HepG2 (cell line): ENCODE results near the gene HSP90AB1. TPM values are rescaled to one million over a fixed set of nuclear protein-coding genes. Genes with fewer than 3 reads are reported as not detected.

Experiments
- ATAC-seq: fragments of 200-7000 bp; cut with Tn5 transposase; 3 replicates; pipeline ENCODE4 v1.9.1; 2020; ENCODE audit warnings: mild to moderate bottlenecking, moderate library complexity
- BruUV-seq: library from RNA; stranded (reverse); fragments of 400-500 nt; replicated peaks from 2 replicates; lab custom pipeline; 2021; lab: Mats Ljungman, UMichigan
- CTCF ChIA-PET: fragments of 300-600 bp; formaldehyde crosslinking; extraction: SDS; loops from one replicate; lab custom pipeline; 2021; ENCODE audit warnings: low total read pairs, inconsistent platforms, low intra/inter-chr PET ratio; lab: Yijun Ruan, JAX
- POLR2A ChIA-PET: fragments of 350-600 bp; sonication (Branson Sonifier 250); formaldehyde crosslinking; loops from one replicate; lab custom pipeline; 2020; ENCODE audit warnings: antibody characterized with exemption, inconsistent platforms; lab: Yijun Ruan, JAX
- DNase-seq: peaks from one replicate; pipeline ENCODE4 v3.0.0-alpha.2; 2015; ENCODE audit warnings: low spot score
- FAIRE-seq: peaks from 3 replicates; lab custom pipeline; 2011; peaks lifted over from hg19 to GRCh38; lab: Jason Lieb, UNC
- H2AFZ ChIP-seq: one replicate; pipeline ENCODE4 v1.6.1; 2011; ENCODE audit warnings: low read length, inconsistent platforms
- H3K27ac ChIP-seq: fragments of 300-600 bp; 3 replicates; pipeline ENCODE4 v1.8.0; 2011; ENCODE audit warnings: mixed run types, mild to moderate bottlenecking, mixed read lengths, low read length, inconsistent platforms; ENCODE audit not compliant: insufficient read depth; ENCODE audit errors: extremely low read length
- H3K27me3 ChIP-seq, 2 experiments: fragments of 200-600 bp in 1 of 2; 2 replicates in 1 of 2; 3 replicates in 1 of 2; pipeline versions ENCODE4 v1.6.0 to v1.8.0; 2011; ENCODE audit warnings: low read length in 2 of 2, mild to moderate bottlenecking in 2 of 2, moderate library complexity in 2 of 2, inconsistent platforms in 1 of 2; ENCODE audit not compliant: insufficient read depth in 2 of 2, control insufficient read depth in 1 of 2
- H3K36me3 ChIP-seq, 2 experiments: fragments of 200-600 bp in 1 of 2; replicated peaks in 1 of 2; 2 replicates in 1 of 2; 3 replicates in 1 of 2; pipeline versions ENCODE4 v1.5.1 to v1.8.0; 2011; ENCODE audit warnings: low read length in 2 of 2, inconsistent platforms in 1 of 2; ENCODE audit not compliant: insufficient read depth in 2 of 2, control insufficient read depth in 1 of 2
- H3K4me1 ChIP-seq: 2 replicates; pipeline ENCODE4 v1.5.1; 2012; ENCODE audit warnings: low read length, inconsistent platforms; ENCODE audit not compliant: insufficient read depth
- H3K4me2 ChIP-seq: 2 replicates; pipeline ENCODE4 v1.6.0; 2011; ENCODE audit warnings: low read depth, low read length, inconsistent platforms
- H3K4me3 ChIP-seq, 3 experiments: fragments of 200-600 bp in 1 of 3; sonication (generic), shearing (Covaris generic) in 1 of 3; replicated peaks in 1 of 3; 2 replicates each; pipeline ENCODE4 v1.5.1; 2011 to 2016; ENCODE audit warnings: low read length in 3 of 3, inconsistent platforms in 2 of 3, low read depth in 2 of 3, mild to moderate bottlenecking in 2 of 3, control low read depth in 1 of 3, mixed read lengths in 1 of 3; ENCODE audit not compliant: insufficient read depth in 1 of 3
- H3K79me2 ChIP-seq: one replicate; pipeline ENCODE4 v1.6.1; 2011; ENCODE audit warnings: low read length, inconsistent platforms; ENCODE audit not compliant: insufficient read depth
- H3K9ac ChIP-seq: 2 replicates; pipeline ENCODE4 v1.6.0; 2011; ENCODE audit warnings: mild to moderate bottlenecking, low read depth, low read length, inconsistent platforms; ENCODE audit not compliant: insufficient read depth
- H3K9me3 ChIP-seq: 2 replicates; pipeline ENCODE4 v1.5.1; 2012; ENCODE audit warnings: mild to moderate bottlenecking, low read length
- H4K20me1 ChIP-seq: 2 replicates; pipeline ENCODE4 v1.6.0; 2011; ENCODE audit warnings: inconsistent platforms, mild to moderate bottlenecking, low read length, moderate library complexity; ENCODE audit not compliant: insufficient read depth
- ARNT2 ChIP-seq: sonication (generic); formaldehyde crosslinking; IDR thresholded peaks from 2 replicates; pipeline ENCODE4 v1.8.0; 2022; ENCODE audit warnings: mild to moderate bottlenecking, low read depth, missing genetic modification reagents, moderate library complexity
- CHD2 ChIP-seq: IDR thresholded peaks from 2 replicates; pipeline ENCODE4 v1.6.1; 2011; ENCODE audit warnings: low read depth, low read length, improper control_type of control experiment
- CREB3 ChIP-seq: sonication (generic); formaldehyde crosslinking; IDR thresholded peaks from 2 replicates; pipeline ENCODE4 v1.5.0; 2020; ENCODE audit warnings: missing genetic modification reagents
- EED ChIP-seq: sonication (generic); formaldehyde crosslinking; IDR thresholded peaks from 2 replicates; pipeline ENCODE4 v1.5.0; 2020; ENCODE audit warnings: mild to moderate bottlenecking, missing genetic modification reagents
- FOXJ3 ChIP-seq: sonication (generic); formaldehyde crosslinking; IDR thresholded peaks from 2 replicates; pipeline ENCODE4 v1.4.0; 2020; ENCODE audit warnings: missing genetic modification reagents, mild to moderate bottlenecking, borderline replicate concordance
- GABPA ChIP-seq, 2 experiments: IDR thresholded peaks; 2 replicates each; pipeline ENCODE4 v1.6.1; 2011 to 2016; ENCODE audit warnings: low read depth in 2 of 2, low read length in 1 of 2, missing biosample characterization in 1 of 2, missing genetic modification characterization in 1 of 2
- GFI1 ChIP-seq: sonication (generic); formaldehyde crosslinking; IDR thresholded peaks from 2 replicates; pipeline ENCODE4 v1.5.0; 2020; ENCODE audit warnings: missing genetic modification reagents, mild to moderate bottlenecking, borderline replicate concordance
- KLF9 ChIP-seq: IDR thresholded peaks from 2 replicates; pipeline ENCODE4 v1.6.1; 2016; ENCODE audit warnings: low read depth
- MATR3 ChIP-seq: sonication (generic); formaldehyde crosslinking; IDR thresholded peaks from 2 replicates; pipeline ENCODE4 v1.4.0; 2020; ENCODE audit warnings: missing genetic modification reagents
- MED1 ChIP-seq: sonication (generic); formaldehyde crosslinking; IDR thresholded peaks from 2 replicates; pipeline ENCODE4 v1.4.0; 2020; ENCODE audit warnings: missing genetic modification reagents
- NFKB2 ChIP-seq: sonication (generic); formaldehyde crosslinking; IDR thresholded peaks from 2 replicates; pipeline ENCODE4 v1.4.0; 2020; ENCODE audit warnings: missing genetic modification reagents, borderline replicate concordance
- NR2C2 ChIP-seq: sonication (generic); formaldehyde crosslinking; IDR thresholded peaks from 2 replicates; pipeline ENCODE4 v1.4.0; 2020; ENCODE audit warnings: missing genetic modification reagents, mild to moderate bottlenecking, moderate library complexity, borderline replicate concordance
- PHB2 ChIP-seq: fragments of 450-650 bp; IDR thresholded peaks from 2 replicates; pipeline ENCODE4 v1.6.1; 2018; ENCODE audit not compliant: partially characterized antibody
- SALL1 ChIP-seq: sonication (generic); formaldehyde crosslinking; IDR thresholded peaks from 2 replicates; pipeline ENCODE4 v1.8.0; 2022; ENCODE audit warnings: mild to moderate bottlenecking, missing genetic modification reagents
- SKIL ChIP-seq: sonication (generic); formaldehyde crosslinking; IDR thresholded peaks from 2 replicates; pipeline ENCODE4 v1.8.0; 2022; ENCODE audit warnings: missing genetic modification reagents, mild to moderate bottlenecking, moderate library complexity, borderline replicate concordance
- SP4 ChIP-seq: sonication (generic); formaldehyde crosslinking; IDR thresholded peaks from 2 replicates; pipeline ENCODE4 v1.8.1; 2023; ENCODE audit warnings: mild to moderate bottlenecking, missing genetic modification reagents
- SRSF1 ChIP-seq: fragments of 200-400 bp; formaldehyde crosslinking; optimal IDR thresholded peaks from 2 replicates; pipeline ENCODE3; 2017; ENCODE audit warnings: mild to moderate bottlenecking, low read depth, low read length, moderate library complexity
- XRCC5 ChIP-seq: fragments of 200-400 bp; formaldehyde crosslinking; optimal IDR thresholded peaks from 2 replicates; pipeline ENCODE3; 2017; ENCODE audit warnings: mild to moderate bottlenecking, low read length
- ZNF30 ChIP-seq: sonication (generic); formaldehyde crosslinking; IDR thresholded peaks from 2 replicates; pipeline ENCODE4 v1.5.0; 2020; ENCODE audit warnings: mild to moderate bottlenecking, missing genetic modification reagents
- ZNF367 ChIP-seq: sonication (generic); formaldehyde crosslinking; IDR thresholded peaks from 2 replicates; pipeline ENCODE4 v1.4.0; 2020; ENCODE audit warnings: missing genetic modification reagents, borderline replicate concordance
- ZNF563 ChIP-seq: sonication (generic); formaldehyde crosslinking; IDR thresholded peaks from 2 replicates; pipeline ENCODE4 v1.8.0; 2022; ENCODE audit warnings: mild to moderate bottlenecking, moderate library complexity, missing genetic modification reagents
- ZNF788 ChIP-seq: sonication (generic); formaldehyde crosslinking; IDR thresholded peaks from 2 replicates; pipeline ENCODE4 v1.5.0; 2020; ENCODE audit warnings: mild to moderate bottlenecking, missing genetic modification reagents, borderline replicate concordance
- WGBS: methylation state at CpG from one replicate; pipeline ENCODE4 v1.1.6; 2017; ENCODE audit warnings: low lambda C conversion rate; 5-methylcytosine and 5-hydroxymethylcytosine counted together
- in situ Hi-C: cut with HindIII; loops from 2 replicates; pipeline ENCODE4 v1.10.0; 2017; ENCODE audit warnings: low pct_unique_long_range_greater_than_20kb; ENCODE audit not compliant: extremely low pct_ligation_motif_present
- intact Hi-C: fragments of 100-400 bp; cut with micrococcal nuclease; formaldehyde crosslinking; loops from one replicate; pipeline ENCODE4 v1.10.0; 2022; ENCODE audit not compliant: unreplicated experiment
- polyA plus RNA-seq, 8 experiments: library from polyadenylated mRNA; depleted of rRNA in 3 of 8; stranded (reverse) in 7 of 8; unstranded in 1 of 8; fragments of >200 nt; fragmentation: Illumina TruSeq in 4 of 8; extraction: Trizol in 4 of 8; gene quantifications; 2 replicates each; pipeline versions ENCODE4 v1.2.1 to v1.2.3, GENCODE V29; 2011 to 2016; ENCODE audit warnings: low read depth in 4 of 8, missing spikeins in 1 of 8, mixed read lengths in 1 of 8; ENCODE audit not compliant: insufficient read depth in 1 of 8
- total RNA-seq, 5 experiments: library from RNA; depleted of rRNA; stranded (reverse); fragments of >200 nt; fragmentation: Illumina TruSeq; extraction: Trizol; gene quantifications; 2 replicates each; pipeline ENCODE4 v1.2.3, GENCODE V29; 2016; ENCODE audit warnings: low read depth in 1 of 5
- TF ChIP-seq, protein P1 (sequence below): sonication (generic); formaldehyde crosslinking; IDR thresholded peaks from 2 replicates; pipeline ENCODE4 v1.4.0; 2020; ENCODE audit warnings: mild to moderate bottlenecking, missing genetic modification reagents

HSP90AB1 gene
- total and polyA plus RNA-seq, 2 of the 13 experiments (the other 11 are each of a cell fraction or from before 2014, with no cell fraction given), result 1,325 to 1,472 TPM

- ChIA-PET CTCF (no interaction called here), POLR2A (interaction anchor here (1.1 to 8.4 kb wide), 3 partner anchors 7 to 57 kb away, joined by 3 to 264 read pairs (median 6); partner anchors contain the start of gene SLC35B2)
- Histone ChIP-seq H3K9me3 (no peaks in the 10 kb centered on the region), H3K27me3 (no peaks in the 10 kb centered on the region; a peak in 1 of 5 replicates), H3K4me3 (peak overlapping the region; percentile 81 to 97 (median 87)), H3K4me2 (peak overlapping the region; percentile 85), H3K9ac (peak overlapping the region; percentile 99), H3K27ac (peak overlapping the region; percentile 96), H4K20me1 (peaks cover 72% of the 10 kb centered on the region), H3K79me2 (peaks cover 54% of the 10 kb centered on the region), H2AFZ (no peak overlapping the region), H3K4me1 (peaks cover 70% of the 10 kb centered on the region), H3K36me3 (peaks cover 34 to 60% of the 10 kb centered on the region in 2 experiments)
- 83% methylated on average over 9 of the region's 9 CpGs for WGBS
- in situ Hi-C loops (no loop called here), intact Hi-C loops (no loop called here)
- DNase-seq (no peak), ATAC-seq (no peak), FAIRE-seq (no peak)
- no TSS peak for BruUV-seq
- no peak for TF ChIP-seq MATR3 (CRISPR knock-in tag)
- no peak for TF ChIP-seq NFKB2 (CRISPR knock-in tag)
- no peak for TF ChIP-seq KLF9 (CRISPR knock-in tag)
- TF ChIP-seq SALL1 (CRISPR knock-in tag), result 0 out of 2 replicates have a peak, but pooled peaks have one; percentile 14
- TF ChIP-seq XRCC5, result no peak
- TF ChIP-seq, protein P1, sequence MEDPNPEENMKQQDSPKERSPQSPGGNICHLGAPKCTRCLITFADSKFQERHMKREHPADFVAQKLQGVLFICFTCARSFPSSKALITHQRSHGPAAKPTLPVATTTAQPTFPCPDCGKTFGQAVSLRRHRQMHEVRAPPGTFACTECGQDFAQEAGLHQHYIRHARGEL, result 0 out of 2 replicates have a peak, but pooled peaks have one; percentile 22
- no peak for TF ChIP-seq GABPA (IDR thresholded peaks at IDR 0.05; ENCODE audit: low read depth, low read length)
- no peak for TF ChIP-seq GABPA (CRISPR knock-in tag; IDR thresholded peaks at IDR 0.05; ENCODE audit: low read depth)
- no peak for TF ChIP-seq ZNF367 (CRISPR knock-in tag)
- TF ChIP-seq GFI1 (CRISPR knock-in tag), result 0 out of 2 replicates have a peak, but pooled peaks have one; percentile 22
- TF ChIP-seq ZNF563, result no peak
- no peak for TF ChIP-seq NR2C2 (CRISPR knock-in tag)
- no peak for TF ChIP-seq CREB3 (CRISPR knock-in tag)
- TF ChIP-seq MED1 (CRISPR knock-in tag), result no peak
- TF ChIP-seq ARNT2 (CRISPR knock-in tag), result no peak
- TF ChIP-seq PHB2, result no peak
- no peak for TF ChIP-seq FOXJ3 (CRISPR knock-in tag)
- no peak for TF ChIP-seq SKIL
- no peak for TF ChIP-seq ZNF30 (CRISPR knock-in tag)
- TF ChIP-seq SP4 (CRISPR knock-in tag), result 0 out of 2 replicates have a peak, but pooled peaks have one; percentile 4
- TF ChIP-seq ZNF788 (CRISPR knock-in tag), result no peak
- no peak for TF ChIP-seq EED (CRISPR knock-in tag)
- TF ChIP-seq CHD2, result no peak
- TF ChIP-seq SRSF1, result no peak
Observed at GRCh38 chr6:44249082-44249748, 2.3 kb downstream of the HSP90AB1 start.
